Urinary bladder (tissue), 4 donors: ENCODE measurements around the gene PPP1R9A. TPM values are rescaled to one million over a fixed set of nuclear protein-coding genes. Genes with fewer than 3 reads are reported as not detected.

Source experiments
- DNase-seq: peaks from one replicate; pipeline ENCODE4 v3.0.0-alpha.2; 2015; ENCODE audit errors: extremely low spot score
- H3K27ac ChIP-seq: one replicate; pipeline ENCODE4 v1.5.1; 2013; ENCODE audit warnings: low read depth, mild to moderate bottlenecking, moderate library complexity
- H3K36me3 ChIP-seq: one replicate; pipeline ENCODE4 v1.6.1; 2013; ENCODE audit warnings: mild to moderate bottlenecking, moderate library complexity; ENCODE audit not compliant: insufficient read depth
- H3K4me1 ChIP-seq: one replicate; pipeline ENCODE4 v1.6.1; 2013; ENCODE audit warnings: mild to moderate bottlenecking, moderate library complexity; ENCODE audit not compliant: insufficient read depth
- H3K4me3 ChIP-seq: one replicate; pipeline ENCODE4 v1.5.1; 2013; ENCODE audit warnings: low read depth, low read length
- WGBS: extraction: QIAGEN DNeasy Blood & Tissue Kit; methylation state at CpG from one replicate; pipeline ENCODE4 v1.1.7; 2013; 5-methylcytosine and 5-hydroxymethylcytosine counted together
- polyA plus RNA-seq: library from polyadenylated mRNA; stranded (reverse); fragments of 200-250 nt; gene quantifications from one replicate; pipeline ENCODE4 v1.2.3, GENCODE V29; 2013
- total RNA-seq: library from RNA; depleted of rRNA; stranded (reverse); fragments of >200 nt; gene quantifications from one replicate; pipeline ENCODE4 v1.2.3, GENCODE V29; 2014
- donor health status: healthy with polysubstance abuse.
- donor health status: healthy.

Gene PPP1R9A
- total and polyA plus RNA-seq, 2 donors, result 3.5 to 28.6 TPM

GRCh38 chr7:95286096-95286495 lies 378.7 kb downstream of the PPP1R9A start:
- H3K4me1 ChIP-seq, result no peaks in the 10 kb centered on the region
- no peak overlapping the region for H3K27ac ChIP-seq
- WGBS, result 66% methylated on average over 2 of the region's 2 CpGs
- H3K36me3 ChIP-seq, result peaks cover 4% of the 10 kb centered on the region
- no peak for DNase-seq
- H3K4me3 ChIP-seq, result no peak overlapping the region

- H3K27ac ChIP-seq, result no peak overlapping the region
- no peaks in the 10 kb centered on the region for H3K4me1 ChIP-seq
- 95% methylated on average over 7 of the region's 7 CpGs for WGBS
- DNase-seq, result no peak
- peaks cover 3% of the 10 kb centered on the region for H3K36me3 ChIP-seq
- H3K4me3 ChIP-seq, result no peak overlapping the region
Measured at GRCh38 chr7:95290166-95290830, 382.9 kb downstream of the PPP1R9A start.

GRCh38 chr7:95295397-95295796 lies 388.0 kb downstream of the PPP1R9A start:
- Histone ChIP-seq H3K4me1 (no peaks in the 10 kb centered on the region), H3K27ac (no peak overlapping the region), H3K4me3 (no peak overlapping the region), H3K36me3 (no peaks in the 10 kb centered on the region)
- no peak for DNase-seq

- Histone ChIP-seq H3K4me1 (no peaks in the 10 kb centered on the region), H3K4me3 (no peak overlapping the region), H3K27ac (no peak overlapping the region), H3K36me3 (no peaks in the 10 kb centered on the region)
- no peak for DNase-seq
- WGBS, result 89% methylated on average over 6 of the region's 6 CpGs
Measured at GRCh38 chr7:95296456-95296855, 389.1 kb downstream of the PPP1R9A start.

GRCh38 chr7:95297041-95297440 lies 389.6 kb downstream of the PPP1R9A start:
- no peak overlapping the region for H3K4me3 ChIP-seq
- no peaks in the 10 kb centered on the region for H3K36me3 ChIP-seq
- H3K27ac ChIP-seq, result no peak overlapping the region
- WGBS, result 61% methylated on average over 1 of the region's 1 CpG
- H3K4me1 ChIP-seq, result no peaks in the 10 kb centered on the region
- no peak for DNase-seq

- H3K4me3 ChIP-seq, result no peak overlapping the region
- DNase-seq, result no peak
- H3K36me3 ChIP-seq, result no peaks in the 10 kb centered on the region
- H3K4me1 ChIP-seq, result no peaks in the 10 kb centered on the region
- 98% methylated on average over 3 of the region's 3 CpGs for WGBS
- no peak overlapping the region for H3K27ac ChIP-seq
Measured at GRCh38 chr7:95298091-95298490, 390.7 kb downstream of the PPP1R9A start.

GRCh38 chr7:95303013-95303905 lies 395.9 kb downstream of the PPP1R9A start:
- no peak for DNase-seq
- WGBS, result 71% methylated on average over 9 of the region's 9 CpGs
- no peaks in the 10 kb centered on the region for H3K36me3 ChIP-seq
- no peak overlapping the region for H3K27ac ChIP-seq
- H3K4me3 ChIP-seq, result no peak overlapping the region
- no peaks in the 10 kb centered on the region for H3K4me1 ChIP-seq

- Histone ChIP-seq H3K27ac (no peak overlapping the region), H3K4me3 (no peak overlapping the region), H3K4me1 (no peaks in the 10 kb centered on the region), H3K36me3 (no peaks in the 10 kb centered on the region)
- DNase-seq, result no peak
- 54% methylated on average over 7 of the region's 7 CpGs for WGBS
Measured at GRCh38 chr7:95304990-95305389, 397.6 kb downstream of the PPP1R9A start.

- H3K36me3 ChIP-seq, result no peaks in the 10 kb centered on the region
- DNase-seq, result no peak
- WGBS, result 82% methylated on average over 2 of the region's 2 CpGs
Measured at GRCh38 chr7:95309951-95310350, 402.6 kb downstream of the PPP1R9A start.

GRCh38 chr7:95311389-95311788 lies 404.0 kb downstream of the PPP1R9A start:
- Histone ChIP-seq H3K27ac (no peak overlapping the region), H3K4me3 (no peak overlapping the region), H3K36me3 (no peaks in the 10 kb centered on the region), H3K4me1 (no peaks in the 10 kb centered on the region)
- no peak for DNase-seq
- WGBS, result 81% methylated on average over 2 of the region's 2 CpGs

More at GRCh38 chr7:95309951-95310350, 402.6 kb downstream of the PPP1R9A start:
- H3K27ac ChIP-seq, result no peak overlapping the region
- H3K4me3 ChIP-seq, result no peak overlapping the region
- H3K4me1 ChIP-seq, result no peaks in the 10 kb centered on the region

GRCh38 chr7:95312561-95312960 lies 405.2 kb downstream of the PPP1R9A start:
- H3K36me3 ChIP-seq, result no peaks in the 10 kb centered on the region
- no peaks in the 10 kb centered on the region for H3K4me1 ChIP-seq
- DNase-seq, result no peak
- no peak overlapping the region for H3K4me3 ChIP-seq
- H3K27ac ChIP-seq, result no peak overlapping the region
- 96% methylated on average over 4 of the region's 4 CpGs for WGBS

GRCh38 chr7:95316588-95316987 lies 409.2 kb downstream of the PPP1R9A start:
- H3K36me3 ChIP-seq, result no peaks in the 10 kb centered on the region
- no peak for DNase-seq
- 77% methylated on average over 2 of the region's 2 CpGs for WGBS
- H3K27ac ChIP-seq, result no peak overlapping the region
- no peaks in the 10 kb centered on the region for H3K4me1 ChIP-seq
- H3K4me3 ChIP-seq, result no peak overlapping the region

- no peaks in the 10 kb centered on the region for H3K36me3 ChIP-seq
- H3K4me1 ChIP-seq, result no peaks in the 10 kb centered on the region
- H3K4me3 ChIP-seq, result no peak overlapping the region
- H3K27ac ChIP-seq, result no peak overlapping the region
- DNase-seq, result no peak
- WGBS, result 45% methylated on average over 2 of the region's 2 CpGs
Measured at GRCh38 chr7:95317546-95317945, 410.2 kb downstream of the PPP1R9A start.

GRCh38 chr7:95317966-95318365 lies 410.6 kb downstream of the PPP1R9A start:
- H3K4me1 ChIP-seq, result no peaks in the 10 kb centered on the region
- H3K27ac ChIP-seq, result no peak overlapping the region
- H3K36me3 ChIP-seq, result no peaks in the 10 kb centered on the region
- no peak overlapping the region for H3K4me3 ChIP-seq
- no peak for DNase-seq
- 84% methylated on average over 3 of the region's 3 CpGs for WGBS
